Stimulated activated CD8-positive, alpha-beta memory T cell treated with anti-CD3 and anti-CD28 coated beads, Interleukin-2, amount 100 ng/mL, for 48 hours (primary cell): Measurements from ENCODE around the gene DAO.
"Not testable (repeated sequence)": the region's sequence is repeated elsewhere in the genome, so short reads cannot be mapped to it uniquely, and the experiment has no call there.

Experiments
- DNase-seq, 2 donors: peaks; one replicate each; pipeline ENCODE4 v3.0.0-alpha.2; 2020; ENCODE audit warnings: low read depth in 2 of 2

DAO gene

DNA sequence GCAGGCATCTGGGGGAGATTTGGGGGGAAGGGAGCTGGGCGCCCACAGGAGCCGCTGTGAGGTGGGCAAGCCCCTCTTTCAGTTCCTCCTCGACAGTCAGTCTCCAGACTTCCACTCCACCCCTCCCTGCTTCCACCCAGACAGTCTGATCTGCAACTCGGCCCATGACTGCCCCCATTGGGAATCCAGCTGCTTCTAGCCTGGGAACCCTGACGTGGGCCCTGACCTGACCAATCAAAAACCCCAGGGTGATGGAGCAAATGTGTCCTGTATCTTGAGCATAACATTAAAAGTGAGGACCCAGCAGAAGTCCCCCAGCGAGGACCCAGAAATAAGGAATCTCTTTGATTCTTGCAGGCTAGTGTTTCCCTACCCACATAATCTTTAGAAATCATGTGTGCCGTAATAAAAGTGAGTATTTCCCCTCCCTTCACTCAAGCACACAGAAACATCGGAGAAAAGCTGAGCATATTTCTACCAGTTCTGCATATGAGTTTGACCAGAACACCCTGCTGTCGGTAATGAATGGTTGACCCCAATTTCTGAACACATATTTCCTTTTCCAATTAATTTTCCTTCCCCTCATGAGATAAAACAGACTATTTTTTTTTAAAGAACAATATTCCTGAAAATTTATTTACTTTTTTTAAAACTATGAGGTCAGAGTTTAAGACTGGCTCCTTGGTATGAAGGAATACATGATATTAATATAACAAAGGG lies 28.9 kb upstream of the DAO start:
- DNase-seq = no peak

DNA sequence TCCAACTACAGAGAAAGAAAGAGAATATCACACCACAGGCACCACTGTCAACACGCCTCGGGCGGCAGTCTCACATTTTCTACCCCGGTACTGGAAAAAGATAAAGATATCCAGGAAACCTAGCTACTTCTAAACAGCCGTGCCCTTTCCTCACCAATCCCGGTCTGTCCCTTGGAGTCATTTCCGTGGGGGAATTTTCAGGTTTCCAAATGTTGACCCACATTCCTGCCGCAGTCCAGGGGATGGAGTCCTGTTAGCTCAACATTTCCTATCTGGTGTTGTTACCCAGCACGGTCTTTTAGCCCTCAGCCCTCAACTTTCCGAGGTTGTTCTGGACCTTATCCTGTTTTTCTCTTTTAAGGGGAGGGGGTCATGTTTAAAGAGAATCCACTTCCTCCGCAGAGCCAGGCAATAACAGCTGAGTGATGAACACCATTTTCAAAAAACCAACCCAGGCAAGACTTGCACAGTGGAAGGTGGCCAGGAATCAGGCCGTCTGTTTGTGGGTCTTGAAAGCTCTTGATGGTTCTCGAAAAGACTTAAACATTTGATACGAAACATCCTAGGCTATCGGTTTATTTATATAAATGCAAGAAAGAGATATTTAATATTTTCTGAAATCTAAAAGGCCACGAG lies 27.1 kb upstream of the DAO start:
- no peak for DNase-seq

DNA sequence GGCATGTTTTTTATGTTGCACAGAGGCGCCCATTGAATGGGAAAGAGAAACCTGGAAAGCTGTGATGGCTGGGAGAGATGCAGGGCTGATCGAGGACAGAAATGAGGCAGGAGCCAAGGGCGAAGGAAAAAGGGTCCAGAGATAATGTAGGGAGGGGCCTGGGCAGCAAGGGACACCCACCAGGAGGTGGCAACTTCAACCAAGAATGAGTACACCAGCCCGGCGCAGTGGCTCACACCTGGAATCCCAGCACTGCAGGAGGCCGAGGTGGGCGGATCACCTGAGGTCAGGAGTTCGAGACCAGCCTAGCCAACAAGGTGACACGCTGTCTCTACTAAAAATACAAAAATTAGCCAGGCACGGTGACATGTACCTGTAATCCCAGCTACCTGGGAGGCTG lies 26.5 kb upstream of the DAO start:
- no peak for DNase-seq

DNA sequence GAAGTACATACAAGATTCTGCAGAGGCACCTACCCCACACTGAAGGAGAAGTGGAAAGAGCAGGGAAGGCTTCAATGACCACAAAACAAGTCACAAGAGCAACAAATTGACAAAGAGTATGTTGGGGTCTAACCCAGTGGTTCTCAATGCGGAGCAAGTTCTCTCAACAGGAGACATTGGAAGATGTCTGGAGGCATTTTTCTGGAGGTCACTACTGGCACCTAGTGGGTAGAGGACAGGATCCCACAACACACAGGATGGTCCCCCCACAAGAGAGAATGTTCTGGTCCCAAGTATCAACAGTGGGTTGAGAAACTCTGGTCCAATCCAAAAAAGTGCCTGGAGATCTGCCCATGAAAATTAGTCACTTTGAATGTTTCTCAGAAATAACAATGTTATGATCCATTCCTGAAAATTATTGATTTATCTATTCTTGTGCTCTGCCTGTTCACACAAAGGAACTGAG lies 25.9 kb upstream of the DAO start:
- no peak for DNase-seq

DNA sequence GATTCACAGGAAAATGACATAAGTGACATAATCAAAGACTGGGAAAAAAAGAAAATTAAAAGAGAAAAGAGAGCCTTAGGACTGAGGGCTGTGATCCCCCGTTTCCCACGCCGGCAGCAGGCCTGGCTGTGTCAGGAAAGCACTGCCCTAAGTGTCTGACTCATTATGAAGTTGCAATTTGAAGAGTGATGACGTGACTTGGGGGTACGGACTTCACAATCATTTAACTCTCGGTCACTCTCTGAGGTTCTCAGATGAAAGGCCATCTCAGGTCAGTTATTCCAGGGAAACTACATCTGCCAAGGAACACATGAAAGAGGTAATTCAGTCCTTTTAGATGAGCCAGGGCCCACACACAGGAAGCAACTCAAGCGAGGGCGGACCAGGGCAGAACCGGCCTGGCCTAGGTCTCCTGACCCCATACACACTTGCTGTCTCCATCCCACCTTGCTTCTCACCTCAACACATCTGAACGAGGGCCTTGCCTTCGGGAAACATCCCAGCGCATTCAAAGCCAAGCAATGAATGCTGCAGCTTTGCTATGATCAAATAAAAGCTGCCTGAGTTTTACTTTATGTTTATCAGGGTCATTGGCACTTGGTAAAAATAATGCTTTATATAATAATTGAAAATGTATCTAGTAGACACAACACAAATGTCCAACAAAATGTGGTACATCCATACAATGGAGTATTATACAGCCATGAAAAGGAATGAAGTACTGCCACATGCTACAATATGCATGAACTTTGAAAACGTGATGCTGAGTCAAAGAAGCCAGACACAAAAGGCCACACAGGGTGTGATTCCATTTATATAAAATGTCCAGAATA lies 25.2 kb upstream of the DAO start:
- DNase-seq = no peak

DNA sequence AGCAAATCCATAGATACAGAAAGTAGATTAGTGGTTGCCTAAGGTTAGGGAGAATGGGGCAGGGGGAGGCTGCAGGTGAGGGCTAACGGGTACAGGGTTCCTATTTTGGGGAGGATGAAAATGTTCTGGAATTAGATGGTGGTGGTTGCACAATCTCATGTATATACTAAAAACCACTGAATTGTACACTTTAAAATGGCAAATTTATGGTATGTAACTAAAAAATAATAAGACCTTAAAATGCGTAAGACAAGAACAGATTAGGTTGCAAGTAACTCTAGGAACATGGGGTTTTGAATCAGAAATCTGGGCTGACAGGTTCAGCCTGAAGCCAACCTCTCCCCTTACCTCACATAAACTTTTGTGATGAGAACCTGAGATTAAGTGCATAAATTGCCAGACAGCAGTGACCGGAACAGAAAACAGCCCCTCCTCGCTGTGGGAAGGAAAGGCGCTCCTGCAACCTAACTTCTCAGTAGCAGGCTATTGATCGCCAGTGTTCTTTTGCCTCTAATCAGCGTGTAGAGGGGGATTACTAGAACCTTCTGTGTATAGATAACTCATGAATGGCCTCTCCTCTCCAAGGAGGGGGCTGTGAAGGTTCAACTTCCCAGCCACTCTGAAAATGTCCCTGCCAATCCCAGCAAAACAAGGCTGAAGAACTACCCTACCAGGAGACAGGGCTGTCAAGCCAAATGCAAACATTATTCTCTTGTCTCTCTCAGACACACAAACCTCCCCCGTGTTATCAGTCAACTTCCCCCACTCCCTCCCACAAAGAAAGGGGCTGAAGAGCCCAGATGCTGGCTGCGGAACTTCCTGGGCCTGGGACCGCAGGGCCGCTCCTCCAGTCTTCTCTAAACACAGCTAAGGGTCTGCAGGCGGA lies 24.4 kb upstream of the DAO start:
- no peak for DNase-seq

DNA sequence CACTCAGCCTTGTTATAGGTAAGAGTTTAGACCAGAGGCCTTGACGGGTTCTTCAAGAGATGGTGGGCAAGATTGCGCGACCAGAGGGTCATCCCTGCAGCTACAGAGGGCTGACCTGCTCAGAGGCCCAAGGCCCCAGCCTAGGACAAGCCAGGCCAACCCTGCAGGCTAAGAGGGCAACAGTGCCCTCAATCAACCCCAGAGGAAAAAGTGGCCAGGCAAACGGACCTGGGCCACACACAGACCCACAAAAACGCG lies 23.8 kb upstream of the DAO start:
- no peak for DNase-seq

DNA sequence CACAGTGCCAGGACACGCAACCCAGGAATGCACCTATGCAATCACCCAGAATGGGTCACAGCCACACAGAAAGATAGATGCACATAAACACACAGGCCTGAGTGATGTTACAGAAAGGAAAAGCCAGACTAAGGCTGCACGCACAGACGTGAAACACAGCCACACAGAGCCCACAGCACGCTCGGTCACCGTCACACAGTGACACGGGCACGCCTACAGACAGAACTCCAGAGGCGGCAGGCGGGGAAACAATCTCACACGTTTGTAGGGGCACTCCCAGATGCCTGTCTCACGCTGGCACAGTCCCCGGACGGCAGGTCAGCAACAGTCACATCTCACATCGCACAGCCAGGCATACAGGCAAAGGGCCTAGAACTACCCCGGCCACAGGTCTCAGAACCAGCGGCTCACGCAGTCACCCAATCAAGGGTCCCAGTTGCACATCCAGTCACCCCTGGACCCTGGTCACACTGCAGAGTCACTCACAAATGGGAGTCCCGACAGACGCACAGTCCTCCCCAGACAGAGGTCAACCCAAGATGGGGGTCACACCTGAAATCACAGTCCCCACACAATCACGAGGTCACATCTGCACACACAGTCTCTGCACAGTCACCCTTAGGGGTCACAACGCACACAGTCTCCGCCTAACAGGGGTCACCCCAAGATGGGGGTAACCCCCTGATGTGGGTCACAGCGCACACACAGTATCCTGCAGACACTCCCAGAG lies 23.3 kb upstream of the DAO start:
- DNase-seq = peak; percentile 47 to 51

DNA sequence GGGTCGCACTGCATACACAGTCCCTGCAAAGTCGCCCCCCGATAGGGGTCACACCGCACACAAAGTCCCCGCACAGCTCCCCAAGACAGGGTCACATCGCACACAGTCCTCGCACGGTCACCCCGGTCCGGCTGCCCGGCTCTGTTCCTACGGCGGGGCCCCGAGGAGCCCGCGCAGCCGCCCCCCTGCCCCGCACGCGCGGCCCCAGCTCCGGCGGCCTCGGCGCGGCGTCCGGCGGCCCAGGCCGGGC lies 22.8 kb upstream of the DAO start:
- DNase-seq = no peak

DNA sequence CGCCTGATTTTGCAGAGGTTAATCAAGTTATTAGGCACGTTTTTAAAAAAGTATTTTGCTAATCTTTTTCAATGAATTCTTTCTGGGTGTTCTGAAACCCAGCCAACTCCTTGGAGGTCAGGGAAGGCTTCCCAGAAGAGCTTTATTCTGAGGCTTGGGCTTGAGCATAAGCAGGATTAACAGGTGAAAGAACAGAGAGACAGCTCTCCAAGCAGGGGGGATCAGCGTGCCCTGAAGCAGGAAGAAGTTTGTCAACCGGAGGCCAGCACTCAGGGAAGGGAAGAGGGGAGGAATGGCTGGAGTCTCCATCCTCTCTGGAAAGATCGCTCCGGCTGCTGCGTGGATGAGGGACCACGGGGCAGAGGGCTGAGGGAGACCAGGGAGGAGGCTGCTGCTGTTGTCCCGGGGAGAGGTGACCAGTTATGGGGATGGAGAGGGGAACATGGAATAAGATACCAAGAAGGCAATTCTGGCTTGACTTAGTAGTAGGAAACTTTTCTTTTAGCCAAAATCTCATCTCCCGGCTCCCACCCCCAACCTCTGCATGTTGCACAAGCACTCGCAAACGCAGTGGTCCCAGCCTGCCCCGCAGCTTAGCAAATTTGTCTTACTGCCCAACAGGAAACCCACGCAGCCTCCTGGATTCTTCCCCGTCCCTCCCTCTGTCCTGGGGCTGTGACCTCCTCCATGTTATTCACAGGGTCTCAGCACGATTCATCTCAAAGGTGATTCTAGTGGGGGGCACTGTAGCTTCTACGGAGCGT lies 21.4 kb upstream of the DAO start:
- no peak for DNase-seq

DNA sequence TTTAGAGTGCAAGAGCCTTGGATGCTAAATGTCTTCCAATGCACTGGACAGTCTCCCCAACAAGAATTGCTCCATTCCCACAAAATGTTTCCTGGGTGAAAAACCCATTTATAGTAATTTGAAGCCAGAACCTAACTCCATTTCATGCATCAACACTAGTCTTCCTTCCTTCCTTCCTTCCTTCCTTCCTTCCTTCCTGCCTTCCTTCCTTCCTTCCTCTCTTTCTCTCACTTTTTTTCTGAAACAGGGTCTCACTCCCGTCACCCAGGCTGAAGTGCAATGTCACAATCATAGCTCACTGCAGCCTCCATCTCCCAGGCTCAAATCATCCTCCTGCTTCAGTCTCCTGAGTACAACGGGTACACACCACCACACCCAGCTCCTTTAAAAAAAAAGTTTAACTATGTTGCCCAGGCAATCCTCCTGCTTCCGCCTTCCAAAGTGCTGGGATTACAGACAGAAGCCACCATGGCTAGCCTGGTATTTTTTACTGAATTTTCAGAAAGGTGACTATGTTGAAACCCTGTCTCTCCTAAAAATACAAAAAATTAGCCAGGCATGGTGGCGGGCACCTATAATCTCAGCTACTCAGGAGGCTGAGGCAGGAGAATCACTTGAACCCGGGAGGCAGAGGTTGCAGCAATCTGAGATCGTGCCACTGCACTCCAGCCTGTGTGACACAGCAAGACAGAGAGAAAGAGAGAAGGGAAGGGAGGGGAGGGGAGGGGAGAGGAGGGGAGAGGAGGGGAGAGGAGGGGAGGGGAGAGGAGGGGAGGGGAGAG lies 20.6 kb upstream of the DAO start:
- DNase-seq = not testable (repeated sequence)

DNA sequence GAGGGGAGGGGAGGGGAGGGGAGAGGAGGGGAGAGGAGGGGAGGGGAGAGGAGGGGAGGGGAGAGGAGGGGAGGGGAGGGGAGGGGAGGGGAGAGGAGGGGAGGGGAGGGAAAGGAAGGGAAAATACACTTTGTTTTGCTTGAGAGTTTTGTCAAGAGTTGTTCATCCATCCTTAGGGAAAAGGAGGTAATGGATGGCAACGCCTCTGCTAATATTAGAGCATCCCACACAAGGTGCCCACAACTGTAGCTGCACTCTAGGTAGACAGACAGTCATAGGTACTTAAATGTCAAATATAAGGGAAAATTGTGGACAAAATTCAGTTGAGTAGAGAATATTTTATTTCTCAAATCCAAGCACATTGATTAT lies 20.0 kb upstream of the DAO start:
- no peak for DNase-seq

DNA sequence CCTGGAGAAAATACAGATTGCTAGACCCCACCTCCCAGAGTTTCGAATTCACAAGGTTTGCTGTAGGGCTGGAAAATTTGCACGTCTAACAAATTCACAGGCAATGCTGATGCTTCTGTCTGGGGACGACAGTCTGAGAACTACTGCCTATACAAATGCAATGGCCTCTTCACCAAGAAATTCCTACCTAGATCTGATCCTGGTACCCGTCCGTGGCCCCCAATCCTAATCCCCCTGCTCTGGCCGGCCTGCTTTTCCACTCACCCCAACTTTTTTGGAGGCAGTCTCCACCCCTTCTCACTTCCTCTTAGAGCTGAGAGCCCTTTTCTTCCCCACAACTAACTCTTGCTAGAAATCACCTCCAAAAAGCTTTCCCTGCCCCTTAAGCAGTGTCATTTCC lies 19.4 kb upstream of the DAO start:
- no peak for DNase-seq

DNA sequence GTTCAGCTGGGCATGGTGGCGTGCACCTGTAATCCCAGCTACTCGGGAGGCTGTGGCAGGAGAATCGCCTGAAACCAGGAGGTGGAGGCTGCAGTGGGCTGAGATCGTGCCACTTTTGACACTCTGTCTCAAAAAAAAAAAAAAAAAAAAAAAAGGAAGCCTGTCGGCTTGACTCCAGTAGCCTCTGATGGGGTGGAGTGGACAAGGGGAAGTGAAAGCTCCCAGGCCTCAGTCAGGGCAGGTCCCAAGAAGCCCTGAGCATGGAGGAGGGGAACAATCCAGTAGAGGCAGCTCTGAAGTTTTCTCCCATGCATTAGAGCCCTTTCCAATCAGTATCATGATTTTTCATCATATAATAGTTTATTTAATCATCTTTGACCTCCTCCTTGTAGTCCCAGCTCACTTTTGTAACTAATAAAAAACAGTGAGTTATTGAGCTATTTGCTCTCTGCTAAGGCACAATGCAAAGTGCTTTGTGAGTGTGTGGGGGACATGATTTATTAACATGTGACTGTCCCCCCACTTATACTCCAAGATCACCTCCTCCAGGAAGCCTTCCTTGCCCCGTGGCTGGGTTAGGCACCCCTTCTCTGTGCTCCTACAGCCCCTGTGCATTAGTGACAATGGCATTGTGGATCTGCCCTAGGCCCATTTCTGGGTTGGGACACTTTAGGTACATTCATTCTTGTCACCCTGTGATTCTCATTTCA lies 17.9 kb upstream of the DAO start:
- DNase-seq = no peak

DNA sequence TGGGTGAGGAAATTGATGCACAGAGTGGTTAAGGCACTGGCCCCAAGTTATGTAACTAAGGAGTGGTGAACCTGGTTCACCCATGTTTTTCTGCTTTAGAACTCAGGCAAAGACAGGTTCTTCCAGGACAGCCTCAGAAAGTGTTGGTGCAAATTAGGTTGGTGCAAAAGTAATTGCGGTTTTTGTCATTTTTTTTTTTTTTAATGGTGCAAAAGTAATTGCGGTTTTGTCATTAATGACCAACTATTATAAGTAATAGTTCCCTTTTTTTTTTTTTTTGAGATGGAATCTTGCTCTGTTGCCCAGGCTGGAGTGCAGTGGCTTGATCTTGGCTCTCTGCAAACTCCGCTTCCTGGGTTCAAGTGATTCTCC lies 17.3 kb upstream of the DAO start:
- DNase-seq = no peak

DNA sequence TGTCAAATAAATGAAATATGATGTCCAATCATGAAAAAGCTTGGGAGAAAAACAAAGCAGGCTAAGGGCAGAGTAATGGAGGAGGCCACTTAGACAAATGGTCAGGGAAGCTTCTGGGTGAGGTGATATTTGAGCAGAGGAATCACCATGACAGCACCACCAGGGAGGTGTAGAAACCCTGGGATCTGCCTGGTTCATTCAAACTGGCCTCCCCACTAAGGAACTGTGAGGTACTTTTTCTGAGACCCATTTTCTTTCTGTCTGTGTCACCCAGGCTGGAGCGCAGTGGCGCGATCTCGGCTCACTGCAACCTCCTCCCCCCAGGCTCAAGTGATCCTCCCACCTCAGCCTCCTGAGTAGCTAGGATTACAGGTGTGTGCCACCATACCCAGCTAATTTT lies 14.7 kb upstream of the DAO start:
- no peak for DNase-seq

DNA sequence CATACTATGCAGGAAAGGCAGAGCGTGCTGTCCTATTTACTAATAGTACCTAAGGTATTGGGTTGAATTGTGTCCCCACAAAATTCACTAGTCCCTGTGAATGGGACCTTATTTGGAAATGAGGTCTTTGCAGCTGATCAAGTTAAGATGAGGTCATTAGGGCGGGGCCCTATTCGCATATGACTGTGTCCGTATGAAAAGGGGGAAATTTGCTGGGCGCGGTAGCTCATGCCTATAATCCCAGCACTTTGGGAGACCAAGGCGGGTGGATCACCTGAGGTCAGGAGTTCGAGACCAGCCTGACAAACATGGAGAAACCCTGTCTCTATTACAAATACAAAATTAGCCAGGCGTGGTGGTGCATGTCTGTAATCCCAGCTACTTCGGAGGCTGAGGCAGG lies 13.8 kb upstream of the DAO start:
- not testable (repeated sequence) for DNase-seq

DNA sequence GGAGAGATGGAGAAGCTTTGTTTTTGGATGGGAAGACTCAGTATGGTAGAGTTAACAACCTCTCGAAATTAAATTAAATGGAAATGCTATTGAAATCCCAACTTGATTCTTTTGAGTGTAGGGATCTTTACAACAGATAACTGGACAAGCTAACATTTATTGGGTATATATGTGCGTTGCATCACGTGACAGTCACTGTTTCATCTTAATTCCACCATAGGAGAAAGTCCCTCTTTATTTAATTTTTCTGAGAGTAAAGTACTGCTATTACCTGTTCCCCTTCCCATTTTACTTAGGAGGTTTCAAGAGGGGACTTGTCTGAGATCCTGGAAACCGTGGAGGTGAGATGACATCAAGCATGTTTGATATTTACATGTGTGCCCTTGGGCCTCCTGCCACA lies 11.1 kb upstream of the DAO start:
- DNase-seq = no peak

DNA sequence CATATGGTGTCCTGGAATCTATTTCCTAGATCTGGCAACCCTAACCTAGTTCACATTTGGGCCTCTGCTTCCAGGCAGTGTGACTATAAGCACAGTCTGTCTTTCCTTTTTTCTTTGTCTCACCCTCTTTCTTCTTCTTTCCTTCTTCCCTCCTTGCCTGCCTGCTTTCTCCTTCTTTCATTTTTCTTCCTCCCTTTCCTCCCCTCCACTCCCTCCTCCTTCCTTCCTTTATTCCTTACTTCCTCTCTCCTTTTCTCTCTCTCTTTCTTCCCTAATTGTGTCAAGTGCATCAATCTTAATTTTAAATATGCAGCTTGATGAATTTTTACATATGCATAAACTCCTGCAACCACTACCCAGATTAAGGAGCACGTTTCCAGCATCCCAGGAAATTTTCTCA lies 4.6 kb upstream of the DAO start:
- DNase-seq = no peak
